Progenitor cell of endocrine pancreas (in vitro differentiated cells): ENCODE data around the gene RNLS. TPM values are rescaled to one million over a fixed set of nuclear protein-coding genes. Genes with fewer than 3 reads are reported as not detected.

ENCODE experiments used
- DNase-seq: peaks from one replicate; pipeline ENCODE4 v3.0.0; 2021; ENCODE audit warnings: low spot score; ENCODE audit not compliant: unreplicated experiment
- H3K27ac Mint-ChIP-seq: 2 replicates; pipeline ENCODE4 v1.8.0; 2021; ENCODE audit warnings: mild to moderate bottlenecking, moderate library complexity, mixed read lengths
- H3K27me3 Mint-ChIP-seq: 2 replicates; pipeline ENCODE4 v1.8.0; 2021; ENCODE audit warnings: mixed read lengths
- H3K36me3 Mint-ChIP-seq: 2 replicates; pipeline ENCODE4 v1.8.0; 2022; ENCODE audit warnings: mixed read lengths; ENCODE audit not compliant: insufficient read depth
- H3K4me1 Mint-ChIP-seq: 2 replicates; pipeline ENCODE4 v1.8.0; 2021; ENCODE audit warnings: low read depth, mixed read lengths
- H3K4me3 Mint-ChIP-seq: 2 replicates; pipeline ENCODE4 v1.8.0; 2021; ENCODE audit warnings: low read depth, mild to moderate bottlenecking, moderate library complexity, mixed read lengths
- H3K9me3 Mint-ChIP-seq: 2 replicates; pipeline ENCODE4 v1.8.0; 2021; ENCODE audit warnings: low read depth, mixed read lengths
- CTCF ChIP-seq: fragments of 200-600 bp; sonication (generic); IDR thresholded peaks from one replicate; pipeline ENCODE4 v1.5.0; 2021; ENCODE audit warnings: antibody characterized with exemption, mild to moderate bottlenecking; ENCODE audit not compliant: unreplicated experiment
- total RNA-seq: library from RNA; stranded (reverse); gene quantifications from 2 replicates; pipeline ENCODE4 v1.2.1, GENCODE V29; 2021

RNLS gene
- total RNA-seq, 1 donor from 2014 or later: 7.5 TPM

- Mint-ChIP-seq H3K9me3 (no peaks in the 10 kb centered on the region), H3K27me3 (peaks cover 19% of the 10 kb centered on the region), H3K36me3 (no peaks in the 10 kb centered on the region), H3K27ac (peak overlapping the region; percentile 58), H3K4me3 (no peak overlapping the region), H3K4me1 (peaks cover 31% of the 10 kb centered on the region)
- DNase-seq: no peak
- TF ChIP-seq CTCF: no peak
These were observed 339.8 kb downstream of the RNLS start for GRCh38 chr10:88243202-88243744.

- Mint-ChIP-seq H3K9me3 (no peaks in the 10 kb centered on the region), H3K27ac (no peak overlapping the region), H3K4me1 (peaks cover 27% of the 10 kb centered on the region), H3K4me3 (no peak overlapping the region), H3K27me3 (peaks cover 17% of the 10 kb centered on the region), H3K36me3 (no peaks in the 10 kb centered on the region)
- DNase-seq: no peak
- TF ChIP-seq CTCF: no peak
These were observed 341.6 kb downstream of the RNLS start for GRCh38 chr10:88241501-88241900.

GRCh38 chr10:88239212-88239611, 343.9 kb downstream of the RNLS start:
- DNase-seq: no peak
- Mint-ChIP-seq H3K36me3 (no peaks in the 10 kb centered on the region), H3K4me3 (no peak overlapping the region), H3K27ac (no peak overlapping the region), H3K9me3 (no peaks in the 10 kb centered on the region), H3K4me1 (peaks cover 22% of the 10 kb centered on the region), H3K27me3 (peaks cover 12% of the 10 kb centered on the region)
- TF ChIP-seq CTCF: no peak

- no peaks in the 10 kb centered on the region for H3K36me3 Mint-ChIP-seq
- no peak overlapping the region for H3K4me3 Mint-ChIP-seq
- peaks cover 15% of the 10 kb centered on the region for H3K4me1 Mint-ChIP-seq
- H3K27me3 Mint-ChIP-seq: peaks cover 12% of the 10 kb centered on the region
- DNase-seq: no peak
- no peak overlapping the region for H3K27ac Mint-ChIP-seq
- H3K9me3 Mint-ChIP-seq: no peaks in the 10 kb centered on the region
- no peak for TF ChIP-seq CTCF
These were observed 344.6 kb downstream of the RNLS start for GRCh38 chr10:88238615-88238914.

- H3K9me3 Mint-ChIP-seq: no peaks in the 10 kb centered on the region
- H3K4me1 Mint-ChIP-seq: peaks cover 11% of the 10 kb centered on the region
- no peak overlapping the region for H3K4me3 Mint-ChIP-seq
- H3K36me3 Mint-ChIP-seq: no peaks in the 10 kb centered on the region
- TF ChIP-seq CTCF: no peak
- DNase-seq: no peak
- no peak overlapping the region for H3K27ac Mint-ChIP-seq
- H3K27me3 Mint-ChIP-seq: peaks cover 12% of the 10 kb centered on the region
These were observed 345.1 kb downstream of the RNLS start for GRCh38 chr10:88237896-88238614.
